Right cardiac atrium (tissue), 5 donors: ENCODE results near the gene ARHGEF10L. TPM values are rescaled to one million over a fixed set of nuclear protein-coding genes. Genes with fewer than 3 reads are reported as not detected.

Source experiments
- ATAC-seq, 2 donors: fragments of 200-7000 bp; cut with Tn5 transposase; one replicate each; pipeline versions ENCODE4 v1.8.0 to v1.9.1; 2020; ENCODE audit warnings: moderate library complexity in 2 of 2, mild to moderate bottlenecking in 1 of 2
- DNase-seq, 3 donors: peaks; one replicate each; pipeline ENCODE4 v3.0.0-alpha.2; 2020
- H3K27ac ChIP-seq: one replicate; pipeline ENCODE4 v1.5.1; 2013; ENCODE audit warnings: mild to moderate bottlenecking, low read length, control low read depth, moderate library complexity
- H3K27me3 ChIP-seq: one replicate; pipeline ENCODE4 v1.6.1; 2013; ENCODE audit not compliant: control insufficient read depth, insufficient read depth
- H3K4me1 ChIP-seq: one replicate; pipeline ENCODE4 v1.6.1; 2013; ENCODE audit warnings: low read length; ENCODE audit not compliant: control insufficient read depth, insufficient read depth
- H3K4me3 ChIP-seq: one replicate; pipeline ENCODE4 v1.5.1; 2013; ENCODE audit warnings: low read length, control low read depth
- H3K9me3 ChIP-seq: one replicate; pipeline ENCODE4 v1.6.1; 2013; ENCODE audit warnings: low read length; ENCODE audit not compliant: control insufficient read depth
- WGBS: extraction: QIAGEN DNeasy Blood & Tissue Kit; methylation state at CpG from one replicate; pipeline ENCODE4 v1.1.7; 2013; 5-methylcytosine and 5-hydroxymethylcytosine counted together
- intact Hi-C, 4 donors: fragments of 100-400 bp; cut with DNase I; formaldehyde crosslinking; loops; one replicate each; pipeline versions ENCODE4 v1.11.0 to v1.14.0; 2022 to 2023
- polyA plus RNA-seq: library from polyadenylated mRNA; stranded (reverse); fragments of 200-250 nt; gene quantifications from one replicate; pipeline ENCODE4 v1.2.3, GENCODE V29; 2013
- total RNA-seq, 4 donors: library from RNA; stranded (reverse); fragmentation: NEBNext Ultra II Directional; extraction: Animal tissue kit (Norgen Biotek cat#: 25700); gene quantifications; one replicate each; pipeline ENCODE4 v1.2.1, GENCODE V29; 2021
- donor health status: healthy with polysubstance abuse.
- donor health status: DM: no; HTN: yes; CAD: no.
- donor health status: DM: no; HTN: no; CAD: no.
- donor health status: DM: no; HTN: yes; CAD: no; lungs with severe emphysema.
- donor health status: DM: yes; HTN: yes; CAD: no.

ARHGEF10L gene
- total and polyA plus RNA-seq, 5 donors = 42.6 to 56.4 (median 54.0) TPM

DNA sequence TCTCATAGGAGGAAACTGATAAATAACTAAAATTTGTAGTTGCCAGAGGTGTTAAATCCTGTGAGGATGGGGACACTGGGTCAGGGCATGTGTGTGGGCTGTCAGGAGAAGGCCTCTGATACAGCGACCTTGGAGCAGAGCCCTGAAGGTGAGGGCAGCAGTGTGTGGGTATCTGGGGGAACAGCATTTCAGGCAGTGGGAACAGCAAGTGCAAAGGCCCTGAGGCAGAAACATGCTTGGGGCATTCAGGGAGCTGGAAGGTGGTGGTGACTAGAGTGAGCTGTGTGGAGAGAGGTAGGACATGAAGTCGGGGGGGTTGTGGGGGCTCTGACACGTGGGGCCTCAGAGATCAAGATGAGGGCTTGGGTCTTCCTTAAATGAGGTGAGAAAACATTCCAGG, 30.7 kb downstream of the ARHGEF10L start:
- Histone ChIP-seq H3K4me3 (no peak overlapping the region), H3K9me3 (no peaks in the 10 kb centered on the region), H3K4me1 (peaks cover 26% of the 10 kb centered on the region), H3K27ac (peak overlapping the region; percentile 97), H3K27me3 (no peaks in the 10 kb centered on the region)
- WGBS = 81% methylated on average over 3 of the region's 3 CpGs
- intact Hi-C loops = no loop called here
- DNase-seq = no peak
- no peak for ATAC-seq

DNA sequence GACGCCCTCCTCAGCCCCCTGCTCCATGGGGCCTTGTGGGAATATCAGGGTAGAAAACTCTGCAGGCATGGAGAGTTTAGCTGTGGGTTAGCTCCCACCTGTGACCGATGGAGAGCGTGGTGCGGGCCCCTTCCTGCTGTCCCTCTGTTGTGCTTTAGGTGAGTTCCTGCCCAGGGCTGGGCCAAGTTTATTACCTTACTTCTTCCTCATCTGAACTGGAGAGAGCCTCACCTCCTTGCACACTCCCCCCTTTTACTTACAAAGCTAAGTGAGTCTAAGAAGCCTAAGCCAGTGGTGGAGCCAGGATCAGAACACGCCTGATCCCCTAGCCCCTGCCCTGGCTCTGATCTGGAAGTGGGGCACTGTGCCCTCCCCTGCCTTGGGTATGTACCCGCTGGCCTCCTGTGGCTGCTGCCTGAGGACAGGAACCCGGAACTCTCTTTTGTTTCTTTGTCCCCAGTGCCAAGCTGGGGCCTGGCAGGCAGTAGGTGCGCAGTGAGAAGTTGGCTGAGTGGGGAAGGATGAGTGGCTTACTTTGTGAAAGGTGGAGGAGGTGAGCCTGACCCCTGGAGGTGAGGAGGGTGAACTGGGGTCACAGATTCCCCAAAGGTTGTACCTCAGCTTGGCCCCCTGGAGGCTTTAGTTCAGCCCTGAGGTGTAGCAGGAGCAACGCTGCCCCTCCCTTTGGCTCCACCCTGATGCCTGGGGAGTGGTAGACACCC, 32.9 kb downstream of the ARHGEF10L start:
- H3K9me3 ChIP-seq = no peaks in the 10 kb centered on the region
- intact Hi-C loops = no loop called here
- peaks cover 23% of the 10 kb centered on the region for H3K4me1 ChIP-seq
- DNase-seq (peak in 2 of 3 donors; percentile 32 to 42), ATAC-seq (no peak)
- no peak overlapping the region for H3K27ac ChIP-seq
- no peak overlapping the region for H3K4me3 ChIP-seq
- no peaks in the 10 kb centered on the region for H3K27me3 ChIP-seq
- 83% methylated on average over 9 of the region's 9 CpGs for WGBS

- 21% methylated on average over 10 of the region's 10 CpGs for WGBS
- Histone ChIP-seq H3K9me3 (no peaks in the 10 kb centered on the region), H3K4me1 (peaks cover 14% of the 10 kb centered on the region), H3K27ac (no peak overlapping the region), H3K27me3 (no peaks in the 10 kb centered on the region), H3K4me3 (no peak overlapping the region)
- DNase-seq (peak in 2 of 3 donors; percentile 72 to 76), ATAC-seq (no peak)
- intact Hi-C loops = no loop called here
Measured at GRCh38 chr1:17573518-17574041, 34.1 kb downstream of the ARHGEF10L start.

DNA sequence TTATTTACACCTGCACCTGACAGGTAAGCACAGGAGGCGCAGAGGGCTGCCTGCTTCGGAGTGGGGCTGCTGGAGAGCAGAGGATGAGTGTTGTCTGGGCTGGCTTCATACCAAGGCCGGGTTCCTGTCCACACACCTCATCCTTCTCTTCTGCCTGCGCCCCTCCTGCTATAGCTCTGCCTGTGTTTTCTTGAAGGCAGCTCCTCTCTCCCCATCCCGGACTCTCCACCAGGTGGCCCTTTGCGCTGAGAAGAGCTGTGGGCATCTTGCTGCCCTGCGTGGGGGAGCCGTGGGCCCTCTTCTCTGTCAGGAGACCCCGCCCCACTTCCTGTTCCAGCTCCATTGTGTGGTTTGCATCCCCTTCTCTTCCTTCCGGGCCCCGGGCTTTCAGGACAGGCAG, 35.0 kb downstream of the ARHGEF10L start:
- H3K4me1 ChIP-seq = peaks cover 10% of the 10 kb centered on the region
- DNase-seq = peak in 2 of 3 donors; percentile 47 to 50
- no peak for ATAC-seq
- intact Hi-C loops = no loop called here
- WGBS = 51% methylated on average over 11 of the region's 11 CpGs
- no peaks in the 10 kb centered on the region for H3K9me3 ChIP-seq
- H3K4me3 ChIP-seq = no peak overlapping the region
- no peak overlapping the region for H3K27ac ChIP-seq
- no peaks in the 10 kb centered on the region for H3K27me3 ChIP-seq

GRCh38 chr1:17575797-17576518, 36.5 kb downstream of the ARHGEF10L start:
- H3K9me3 ChIP-seq = no peaks in the 10 kb centered on the region
- DNase-seq = peak in 2 of 3 donors; percentile 41 to 61
- intact Hi-C loops = no loop called here
- ATAC-seq = no peak
- H3K27me3 ChIP-seq = no peaks in the 10 kb centered on the region
- H3K4me3 ChIP-seq = no peak overlapping the region
- no peak overlapping the region for H3K27ac ChIP-seq
- WGBS = 71% methylated on average over 15 of the region's 15 CpGs
- peaks cover 10% of the 10 kb centered on the region for H3K4me1 ChIP-seq

DNA sequence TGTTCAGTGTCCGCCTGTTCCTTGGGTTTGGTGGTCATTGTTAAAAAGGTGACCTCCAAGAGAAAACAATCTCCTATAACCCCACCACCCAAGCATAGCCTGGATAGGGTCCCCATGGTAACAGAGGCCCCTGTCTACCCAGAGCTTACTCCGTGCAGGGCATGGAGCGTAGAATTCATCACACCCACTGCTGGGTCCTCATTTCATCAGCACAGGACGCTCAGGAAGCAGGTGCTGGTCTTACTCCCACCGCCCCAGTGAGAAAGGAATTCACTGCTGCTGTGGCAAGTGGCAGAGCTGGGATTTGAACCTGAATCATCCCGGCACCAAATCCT, 37.0 kb downstream of the ARHGEF10L start:
- peak in 1 of 3 donors; percentile 9 for DNase-seq
- no peaks in the 10 kb centered on the region for H3K9me3 ChIP-seq
- peaks cover 10% of the 10 kb centered on the region for H3K4me1 ChIP-seq
- H3K4me3 ChIP-seq = no peak overlapping the region
- WGBS = 90% methylated on average over 6 of the region's 6 CpGs
- H3K27me3 ChIP-seq = no peaks in the 10 kb centered on the region
- intact Hi-C loops = no loop called here
- H3K27ac ChIP-seq = no peak overlapping the region
- ATAC-seq = no peak

GRCh38 chr1:17577907-17578297, 38.4 kb downstream of the ARHGEF10L start:
- Histone ChIP-seq H3K4me3 (no peak overlapping the region), H3K27me3 (no peaks in the 10 kb centered on the region), H3K27ac (no peak overlapping the region), H3K4me1 (peaks cover 10% of the 10 kb centered on the region), H3K9me3 (no peaks in the 10 kb centered on the region)
- ATAC-seq = no peak
- intact Hi-C loops = no loop called here
- 85% methylated on average over 1 of the region's 1 CpG for WGBS
- DNase-seq = no peak

GRCh38 chr1:17579951-17580939, 40.7 kb downstream of the ARHGEF10L start:
- Histone ChIP-seq H3K4me1 (peaks cover 4% of the 10 kb centered on the region), H3K27me3 (no peaks in the 10 kb centered on the region), H3K9me3 (no peaks in the 10 kb centered on the region), H3K4me3 (no peak overlapping the region), H3K27ac (no peak overlapping the region)
- DNase-seq = no peak
- intact Hi-C loops = no loop called here
- 79% methylated on average over 16 of the region's 16 CpGs for WGBS
- ATAC-seq = no peak

DNA sequence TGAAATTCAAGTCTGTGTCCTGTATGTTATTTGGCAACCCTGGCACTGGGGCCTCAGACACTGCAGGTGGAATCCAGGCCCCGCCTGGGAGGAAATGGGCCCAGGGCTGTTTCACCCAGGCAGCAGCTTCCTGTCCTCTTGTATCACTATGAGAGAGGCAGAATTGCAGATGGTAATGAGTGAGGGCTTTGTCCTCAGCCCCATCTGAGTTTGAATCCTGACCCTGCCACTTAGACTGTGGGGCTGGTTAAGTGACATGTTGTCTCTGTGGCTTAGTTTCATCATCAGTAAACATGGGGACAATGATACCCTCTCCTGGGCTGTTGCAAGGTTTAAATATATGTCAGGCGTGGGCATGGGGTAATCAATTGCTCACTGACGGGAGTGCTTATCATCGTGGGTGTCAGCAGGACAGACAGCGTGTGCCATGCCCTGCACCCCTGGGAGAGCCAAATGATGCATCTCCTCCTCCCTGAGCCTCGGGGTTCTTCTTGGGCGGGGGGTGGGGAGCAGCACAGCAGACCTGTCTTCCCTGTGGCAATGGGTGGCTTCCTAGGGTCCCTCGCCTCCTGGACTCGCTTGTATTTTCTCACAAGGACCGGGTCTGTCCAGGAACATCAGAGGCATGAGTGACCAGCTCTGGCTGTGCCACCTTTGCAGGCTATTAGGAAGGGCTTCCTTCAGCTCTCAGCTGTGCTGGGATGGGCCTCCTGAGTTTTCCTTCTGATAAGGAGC, 42.1 kb downstream of the ARHGEF10L start:
- H3K9me3 ChIP-seq = no peaks in the 10 kb centered on the region
- H3K27me3 ChIP-seq = no peaks in the 10 kb centered on the region
- WGBS = 76% methylated on average over 10 of the region's 10 CpGs
- intact Hi-C loops = no loop called here
- no peak overlapping the region for H3K4me3 ChIP-seq
- H3K27ac ChIP-seq = no peak overlapping the region
- no peaks in the 10 kb centered on the region for H3K4me1 ChIP-seq
- ATAC-seq (no peak), DNase-seq (no peak)

DNA sequence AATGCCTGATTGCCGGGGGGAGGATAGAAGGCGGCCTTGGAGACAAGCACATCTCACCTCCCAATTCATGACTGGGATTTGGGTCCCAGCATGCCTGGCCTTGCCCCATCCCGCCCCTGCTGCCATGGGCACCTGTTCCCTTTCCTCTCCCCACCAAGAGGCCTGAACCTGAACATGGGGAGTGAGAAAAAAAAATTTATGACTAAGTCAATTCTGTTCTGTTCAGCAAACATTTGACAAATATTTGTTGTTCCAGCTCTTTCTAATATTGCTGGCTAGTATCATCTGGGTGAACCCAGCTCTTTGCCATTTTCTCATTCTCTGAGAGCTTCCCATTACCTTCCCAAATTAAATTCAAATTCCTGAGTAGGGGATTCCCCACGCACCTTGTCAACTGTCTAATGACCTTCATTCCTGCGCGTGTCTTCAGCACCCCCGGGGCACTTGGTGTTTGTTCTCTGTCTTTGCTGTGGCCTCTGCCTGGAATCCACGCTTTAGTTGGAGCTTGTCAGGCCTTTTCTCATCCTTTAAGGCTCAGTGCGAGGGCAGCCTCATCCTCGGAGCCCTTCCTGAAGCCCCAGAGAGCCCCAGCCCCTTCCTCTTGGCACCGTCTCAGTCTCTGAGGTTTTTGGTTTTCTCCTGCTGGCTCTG, 42.8 kb downstream of the ARHGEF10L start:
- intact Hi-C loops = no loop called here
- Histone ChIP-seq H3K27me3 (no peaks in the 10 kb centered on the region), H3K27ac (no peak overlapping the region), H3K4me3 (no peak overlapping the region), H3K9me3 (no peaks in the 10 kb centered on the region), H3K4me1 (no peaks in the 10 kb centered on the region)
- WGBS = 64% methylated on average over 11 of the region's 11 CpGs
- DNase-seq = no peak
- no peak for ATAC-seq
